ENCODE results near the gene ZFP36L1.
A peak's percentile ranks its signal among the peaks of the same experiment; 100 is the strongest.

ZFP36L1 gene

GRCh38 chr14:68816183-68816942 is 23.5 kb upstream of the ZFP36L1 start:
- peak; percentile 92 to 95 for DNase-seq

GRCh38 chr14:68815298-68816182 is 22.7 kb upstream of the ZFP36L1 start:
- DNase-seq: no peak

GRCh38 chr14:68814539-68815297 is 21.9 kb upstream of the ZFP36L1 start:
- no peak for DNase-seq

- DNase-seq: no peak
Observed at GRCh38 chr14:68814238-68814538, 21.3 kb upstream of the ZFP36L1 start.

- no peak for DNase-seq
Observed at GRCh38 chr14:68813318-68813838, 20.5 kb upstream of the ZFP36L1 start.

GRCh38 chr14:68811171-68811570 is 18.3 kb upstream of the ZFP36L1 start:
- DNase-seq: no peak

GRCh38 chr14:68810173-68811153 is 17.6 kb upstream of the ZFP36L1 start:
- DNase-seq: no peak

- DNase-seq: no peak
Observed at GRCh38 chr14:68809524-68809923, 16.7 kb upstream of the ZFP36L1 start.

GRCh38 chr14:68808696-68809480 is 16.0 kb upstream of the ZFP36L1 start:
- DNase-seq: no peak

- no peak for DNase-seq
Observed at GRCh38 chr14:68807987-68808386, 15.1 kb upstream of the ZFP36L1 start.

GRCh38 chr14:68807148-68807600 is 14.3 kb upstream of the ZFP36L1 start:
- DNase-seq: no peak

GRCh38 chr14:68806526-68807147 is 13.8 kb upstream of the ZFP36L1 start:
- no peak for DNase-seq

- no peak for DNase-seq
Observed at GRCh38 chr14:68805414-68805813, 12.5 kb upstream of the ZFP36L1 start.

GRCh38 chr14:68801631-68802030 is 8.8 kb upstream of the ZFP36L1 start:
- DNase-seq: no peak

- DNase-seq: no peak
Observed at GRCh38 chr14:68800953-68801352, 8.1 kb upstream of the ZFP36L1 start.

- DNase-seq: no peak
Observed at GRCh38 chr14:68800390-68800789, 7.5 kb upstream of the ZFP36L1 start.

GRCh38 chr14:68798621-68799020 is 5.8 kb upstream of the ZFP36L1 start:
- DNase-seq: no peak

GRCh38 chr14:68797121-68797670 is 4.3 kb upstream of the ZFP36L1 start:
- no peak for DNase-seq

- DNase-seq: no peak
Observed at GRCh38 chr14:68796418-68797101, 3.7 kb upstream of the ZFP36L1 start.
